ENCODE data around the gene ATXN1. TPM values are rescaled to one million over a fixed set of nuclear protein-coding genes. Genes with fewer than 3 reads are reported as not detected.

The ATXN1 gene
- total RNA-seq, 1 donor: 48.5 TPM

DNA sequence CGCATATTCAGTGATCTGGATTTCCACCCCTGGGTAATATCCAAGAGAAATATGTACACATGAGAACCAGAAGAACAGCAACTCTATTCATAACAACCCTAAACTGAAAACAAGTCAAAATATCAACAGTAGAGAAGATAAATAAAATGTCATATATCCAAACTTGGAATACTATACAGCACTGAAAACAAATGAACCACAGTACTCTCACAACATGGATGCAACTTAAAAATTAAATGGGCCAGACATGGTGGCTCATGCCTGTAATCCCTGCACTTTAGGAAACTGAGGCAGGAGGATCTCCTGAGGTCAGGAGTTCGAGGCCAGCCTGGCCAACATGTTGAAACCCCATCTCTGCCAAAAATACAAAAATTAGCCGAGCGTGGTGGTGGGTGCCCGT lies 16.5 kb upstream of the ATXN1 start:
- Histone ChIP-seq H3K4me3 (ENCODE audit: insufficient read depth, low read length) (no peak overlapping the region), H3K27me3 (ENCODE audit: insufficient read depth, low read length) (no peaks in the 10 kb centered on the region), H3K27ac (ENCODE audit: low read depth, low read length) (no peak overlapping the region), H3K36me3 (ENCODE audit: insufficient read depth, low read length) (no peaks in the 10 kb centered on the region), H3K9me3 (ENCODE audit: low read depth, low read length) (no peaks in the 10 kb centered on the region), H3K4me1 (ENCODE audit: insufficient read depth, low read length) (no peaks in the 10 kb centered on the region), H3K79me2 (ENCODE audit: insufficient read depth, low read length) (no peaks in the 10 kb centered on the region), H2AFZ (ENCODE audit: low read length) (no peak overlapping the region), H4K20me1 (ENCODE audit: insufficient read depth, low read length) (no peaks in the 10 kb centered on the region), H3K4me2 (ENCODE audit: insufficient read depth, low read length) (no peak overlapping the region)
- TF ChIP-seq, protein P1, sequence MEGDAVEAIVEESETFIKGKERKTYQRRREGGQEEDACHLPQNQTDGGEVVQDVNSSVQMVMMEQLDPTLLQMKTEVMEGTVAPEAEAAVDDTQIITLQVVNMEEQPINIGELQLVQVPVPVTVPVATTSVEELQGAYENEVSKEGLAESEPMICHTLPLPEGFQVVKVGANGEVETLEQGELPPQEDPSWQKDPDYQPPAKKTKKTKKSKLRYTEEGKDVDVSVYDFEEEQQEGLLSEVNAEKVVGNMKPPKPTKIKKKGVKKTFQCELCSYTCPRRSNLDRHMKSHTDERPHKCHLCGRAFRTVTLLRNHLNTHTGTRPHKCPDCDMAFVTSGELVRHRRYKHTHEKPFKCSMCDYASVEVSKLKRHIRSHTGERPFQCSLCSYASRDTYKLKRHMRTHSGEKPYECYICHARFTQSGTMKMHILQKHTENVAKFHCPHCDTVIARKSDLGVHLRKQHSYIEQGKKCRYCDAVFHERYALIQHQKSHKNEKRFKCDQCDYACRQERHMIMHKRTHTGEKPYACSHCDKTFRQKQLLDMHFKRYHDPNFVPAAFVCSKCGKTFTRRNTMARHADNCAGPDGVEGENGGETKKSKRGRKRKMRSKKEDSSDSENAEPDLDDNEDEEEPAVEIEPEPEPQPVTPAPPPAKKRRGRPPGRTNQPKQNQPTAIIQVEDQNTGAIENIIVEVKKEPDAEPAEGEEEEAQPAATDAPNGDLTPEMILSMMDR (IDR thresholded peaks at IDR 0.05; ENCODE audit: extremely low read depth, low read depth, low read length): no peak
- DNase-seq (ENCODE audit: insufficient read length, low spot score, missing footprints): no peak

DNA sequence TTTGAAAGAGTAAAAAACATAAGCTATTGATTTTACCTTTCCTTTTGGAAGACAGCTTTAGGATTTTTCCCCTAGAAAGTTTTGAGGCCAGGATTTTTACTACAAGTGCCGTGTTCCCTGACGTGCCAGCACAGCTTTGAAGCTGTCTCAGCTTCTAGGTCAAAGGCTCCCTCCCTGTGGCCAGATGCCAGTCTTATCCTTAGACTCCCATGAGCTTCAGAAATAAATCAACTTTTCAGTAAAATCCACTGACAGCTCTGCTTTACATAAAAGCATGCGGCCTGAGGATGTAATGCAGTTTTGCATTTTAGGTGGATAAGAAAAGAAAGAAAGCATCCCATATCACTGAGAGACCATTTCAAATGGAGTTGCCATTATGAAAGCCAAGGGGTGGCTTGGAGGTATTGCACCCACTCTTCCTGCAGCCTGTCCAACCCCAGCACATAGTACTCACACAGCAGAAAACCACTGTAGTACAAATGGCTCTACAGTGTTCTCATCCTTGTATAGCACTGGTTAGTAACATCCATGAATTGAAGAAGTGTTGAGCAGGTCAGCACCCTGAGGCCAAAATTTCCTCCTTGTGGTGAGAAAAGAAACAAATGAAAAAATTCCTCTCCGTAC lies 15.2 kb upstream of the ATXN1 start:
- H3K4me1 ChIP-seq (ENCODE audit: insufficient read depth, low read length): no peaks in the 10 kb centered on the region
- no peak overlapping the region for H3K27ac ChIP-seq (ENCODE audit: low read depth, low read length)
- H3K4me2 ChIP-seq (ENCODE audit: insufficient read depth, low read length): no peak overlapping the region
- DNase-seq (ENCODE audit: insufficient read length, low spot score, missing footprints): no peak
- no peak overlapping the region for H2AFZ ChIP-seq (ENCODE audit: low read length)
- H3K79me2 ChIP-seq (ENCODE audit: insufficient read depth, low read length): no peaks in the 10 kb centered on the region
- no peaks in the 10 kb centered on the region for H4K20me1 ChIP-seq (ENCODE audit: insufficient read depth, low read length)
- TF ChIP-seq, protein P1 (IDR thresholded peaks at IDR 0.05; ENCODE audit: extremely low read depth, low read depth, low read length): no peak
- no peak overlapping the region for H3K4me3 ChIP-seq (ENCODE audit: insufficient read depth, low read length)
- no peaks in the 10 kb centered on the region for H3K27me3 ChIP-seq (ENCODE audit: insufficient read depth, low read length)
- H3K36me3 ChIP-seq (ENCODE audit: insufficient read depth, low read length): no peaks in the 10 kb centered on the region
- no peaks in the 10 kb centered on the region for H3K9me3 ChIP-seq (ENCODE audit: low read depth, low read length)

DNA sequence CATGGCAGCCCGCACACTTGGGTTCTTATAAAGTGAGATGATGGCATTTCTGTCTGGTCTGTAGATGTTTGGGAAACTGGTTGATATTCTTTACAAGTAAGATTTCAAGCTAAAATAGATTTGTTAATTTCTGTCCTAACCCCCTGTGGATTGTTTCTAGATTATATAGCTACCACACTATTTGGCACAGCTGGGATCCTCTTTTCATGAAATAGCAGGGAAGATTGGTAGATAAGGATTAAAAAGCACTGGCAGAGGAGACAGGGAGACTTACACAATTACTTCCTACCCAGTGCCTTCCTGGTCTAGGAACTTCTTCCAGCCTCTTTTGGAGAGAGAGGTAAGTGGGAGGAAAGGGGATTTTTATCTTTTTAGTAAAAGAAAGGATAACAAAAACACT lies 13.2 kb upstream of the ATXN1 start:
- no peak overlapping the region for H3K4me3 ChIP-seq (ENCODE audit: insufficient read depth, low read length)
- H3K4me1 ChIP-seq (ENCODE audit: insufficient read depth, low read length): peaks cover 16% of the 10 kb centered on the region
- H3K4me2 ChIP-seq (ENCODE audit: insufficient read depth, low read length): no peak overlapping the region
- no peaks in the 10 kb centered on the region for H4K20me1 ChIP-seq (ENCODE audit: insufficient read depth, low read length)
- H3K9me3 ChIP-seq (ENCODE audit: low read depth, low read length): no peaks in the 10 kb centered on the region
- H2AFZ ChIP-seq (ENCODE audit: low read length): no peak overlapping the region
- H3K27me3 ChIP-seq (ENCODE audit: insufficient read depth, low read length): no peaks in the 10 kb centered on the region
- no peak for DNase-seq (ENCODE audit: insufficient read length, low spot score, missing footprints)
- no peaks in the 10 kb centered on the region for H3K36me3 ChIP-seq (ENCODE audit: insufficient read depth, low read length)
- no peaks in the 10 kb centered on the region for H3K79me2 ChIP-seq (ENCODE audit: insufficient read depth, low read length)
- H3K27ac ChIP-seq (ENCODE audit: low read depth, low read length): no peak overlapping the region
- TF ChIP-seq, protein P1 (IDR thresholded peaks at IDR 0.05; ENCODE audit: extremely low read depth, low read depth, low read length): no peak

DNA sequence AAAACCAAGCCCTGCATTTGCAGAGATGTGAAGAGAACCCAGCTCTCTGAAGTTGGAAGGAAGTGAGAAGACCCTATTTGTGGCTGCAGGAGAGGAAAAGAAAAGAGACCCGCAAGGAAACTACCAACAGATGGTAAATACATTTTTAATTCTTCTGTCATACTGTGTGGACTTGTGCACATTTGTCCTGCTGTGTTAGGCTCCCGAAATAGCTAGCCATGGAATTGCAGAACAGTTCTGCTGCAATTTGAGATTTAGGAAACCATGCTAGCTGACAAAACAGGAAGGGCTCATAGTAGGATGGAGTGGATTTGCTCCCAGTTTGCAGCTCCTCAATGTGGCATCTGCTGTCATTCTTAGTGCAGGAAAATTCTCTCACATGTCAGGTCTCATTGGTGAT lies 12.1 kb upstream of the ATXN1 start:
- no peak overlapping the region for H3K27ac ChIP-seq (ENCODE audit: low read depth, low read length)
- H3K4me3 ChIP-seq (ENCODE audit: insufficient read depth, low read length): no peak overlapping the region
- H3K9me3 ChIP-seq (ENCODE audit: low read depth, low read length): no peaks in the 10 kb centered on the region
- TF ChIP-seq, protein P1 (IDR thresholded peaks at IDR 0.05; ENCODE audit: extremely low read depth, low read depth, low read length): no peak
- H3K36me3 ChIP-seq (ENCODE audit: insufficient read depth, low read length): no peaks in the 10 kb centered on the region
- no peak overlapping the region for H3K4me2 ChIP-seq (ENCODE audit: insufficient read depth, low read length)
- H3K27me3 ChIP-seq (ENCODE audit: insufficient read depth, low read length): no peaks in the 10 kb centered on the region
- peaks cover 26% of the 10 kb centered on the region for H3K4me1 ChIP-seq (ENCODE audit: insufficient read depth, low read length)
- no peak for DNase-seq (ENCODE audit: insufficient read length, low spot score, missing footprints)
- no peaks in the 10 kb centered on the region for H4K20me1 ChIP-seq (ENCODE audit: insufficient read depth, low read length)
- no peak overlapping the region for H2AFZ ChIP-seq (ENCODE audit: low read length)
- no peaks in the 10 kb centered on the region for H3K79me2 ChIP-seq (ENCODE audit: insufficient read depth, low read length)
